Measurements from ENCODE around the gene ANKRD53. TPM values are rescaled to one million over a fixed set of nuclear protein-coding genes. Genes with fewer than 3 reads are reported as not detected.
A peak's percentile ranks its signal among the peaks of the same experiment; 100 is the strongest.
"Not testable (repeated sequence)": the region's sequence is repeated elsewhere in the genome, so short reads cannot be mapped to it uniquely, and the experiment has no call there.

Gene ANKRD53
- total and polyA plus RNA-seq, 12 donors = 0.14 to 1.3 (median 0.77) TPM; not detected in 1

- peaks cover 7 to 31% (median 20%) of the 10 kb centered on the region in 9 donors for H3K4me1 ChIP-seq
- ATAC-seq (peak; percentile 14 to 32 (median 24)), DNase-seq (no peak)
- peak overlapping the region; percentile 70 to 100 (median 98) for H3K4me3 ChIP-seq
- peaks cover 0 to 37% (median 15%) of the 10 kb centered on the region in 9 donors for H3K36me3 ChIP-seq
- 0 to 1% methylated on average over 49 of the region's 49 CpGs for WGBS, 2 donors
- H3K9me3 ChIP-seq = no peaks in the 10 kb centered on the region
- H3K27me3 ChIP-seq = no peaks in the 10 kb centered on the region
- TF ChIP-seq CTCF (IDR thresholded peaks at IDR 0.05) = no peak
- intact Hi-C loops (cut with DNase I) = no loop called here
- H3K27ac ChIP-seq = peak overlapping the region in 9 of 10 donors; percentile 75 to 94 (median 87)
Observed at GRCh38 chr2:70994009-70994698, 15.7 kb downstream of the ANKRD53 start.

GRCh38 chr2:70994699-70995425 is 16.4 kb downstream of the ANKRD53 start, which contains the start of gene TEX261:
TEX261 (minus strand) TSS chr2:70994873; CDS start chr2:70994757, 116 bp downstream.
- intact Hi-C loops (cut with DNase I) = loop anchor here in 1 of 10 donors (5.0 kb wide), 1 partner anchor 67 kb away; no protein-coding TSS in a partner anchor
- peak within 1 kb of the TSS; percentile 70 to 100 (median 98) for H3K4me3 ChIP-seq
- peaks cover 0 to 30% (median 8%) of the 10 kb centered on the region in 9 donors for H3K36me3 ChIP-seq
- TF ChIP-seq CTCF (IDR thresholded peaks at IDR 0.05) = peak; percentile 57 to 91 (median 80)
- WGBS, 2 donors = 0 to 1% methylated on average over 38 to 65 of the region's 65 CpGs
- no peaks in the 10 kb centered on the region for H3K9me3 ChIP-seq
- H3K4me1 ChIP-seq = peaks cover 7 to 31% (median 20%) of the 10 kb centered on the region in 9 donors
- H3K27me3 ChIP-seq = no peaks in the 10 kb centered on the region
- peak within 1 kb of the TSS in 9 of 10 donors; percentile 75 to 94 (median 87) for H3K27ac ChIP-seq
- DNase-seq = peak; percentile 89 to 92
- ATAC-seq = peak; percentile 97 to 99 (median 98)

GRCh38 chr2:70995426-70995729 is 16.9 kb downstream of the ANKRD53 start:
- intact Hi-C loops (cut with DNase I) = loop anchor here in 1 of 10 donors (5.0 kb wide), 1 partner anchor 67 kb away; no protein-coding TSS in a partner anchor

GRCh38 chr2:70998885-70999284 is 20.5 kb downstream of the ANKRD53 start:
- H3K4me3 ChIP-seq, DNase-seq, ATAC-seq, H3K27ac ChIP-seq, H3K9me3 ChIP-seq, H3K36me3 ChIP-seq, H3K27me3 ChIP-seq: not testable (repeated sequence)
- H3K4me1 ChIP-seq = peaks cover 0 to 25% (median 10%) of the 10 kb centered on the region in 9 donors
- intact Hi-C loops (cut with DNase I) = loop anchor here in 1 of 10 donors (5.0 kb wide), 1 partner anchor 63 kb away; no protein-coding TSS in a partner anchor
- 81 to 90% methylated on average over 4 of the region's 4 CpGs for WGBS, 2 donors

More at GRCh38 chr2:70995426-70995729, 16.9 kb downstream of the ANKRD53 start:
- DNase-seq (no peak), ATAC-seq (peak; percentile 6 to 66 (median 42))
- H3K27me3 ChIP-seq = no peaks in the 10 kb centered on the region
- H3K36me3 ChIP-seq = peaks cover 0 to 25% (median 8%) of the 10 kb centered on the region in 9 donors
- TF ChIP-seq CTCF (IDR thresholded peaks at IDR 0.05) = peak in 4 of 9 donors; percentile 8 to 21 (median 14)
- peak overlapping the region in 8 of 10 donors; percentile 31 to 89 (median 70) for H3K27ac ChIP-seq
- H3K4me3 ChIP-seq = peak overlapping the region; percentile 70 to 100 (median 98)
- no peaks in the 10 kb centered on the region for H3K9me3 ChIP-seq
- H3K4me1 ChIP-seq = peaks cover 7 to 31% (median 20%) of the 10 kb centered on the region in 9 donors
- 3 to 5% methylated on average over 11 of the region's 11 CpGs for WGBS, 2 donors
